Activated CD8-positive, alpha-beta memory T cell treated with anti-CD3 and anti-CD28 coated beads, Interleukin-2, amount 50 U/mL, for 1 hour (primary cell): ENCODE measurements around the gene RGS8.

ENCODE experiments used
- DNase-seq: peaks from one replicate; pipeline ENCODE4 v3.0.0-alpha.2; 2020; ENCODE audit errors: extremely low read depth

The RGS8 gene

GRCh38 chr1:182671750-182672486 lies 12.5 kb downstream of the RGS8 start:
- no peak for DNase-seq

DNA sequence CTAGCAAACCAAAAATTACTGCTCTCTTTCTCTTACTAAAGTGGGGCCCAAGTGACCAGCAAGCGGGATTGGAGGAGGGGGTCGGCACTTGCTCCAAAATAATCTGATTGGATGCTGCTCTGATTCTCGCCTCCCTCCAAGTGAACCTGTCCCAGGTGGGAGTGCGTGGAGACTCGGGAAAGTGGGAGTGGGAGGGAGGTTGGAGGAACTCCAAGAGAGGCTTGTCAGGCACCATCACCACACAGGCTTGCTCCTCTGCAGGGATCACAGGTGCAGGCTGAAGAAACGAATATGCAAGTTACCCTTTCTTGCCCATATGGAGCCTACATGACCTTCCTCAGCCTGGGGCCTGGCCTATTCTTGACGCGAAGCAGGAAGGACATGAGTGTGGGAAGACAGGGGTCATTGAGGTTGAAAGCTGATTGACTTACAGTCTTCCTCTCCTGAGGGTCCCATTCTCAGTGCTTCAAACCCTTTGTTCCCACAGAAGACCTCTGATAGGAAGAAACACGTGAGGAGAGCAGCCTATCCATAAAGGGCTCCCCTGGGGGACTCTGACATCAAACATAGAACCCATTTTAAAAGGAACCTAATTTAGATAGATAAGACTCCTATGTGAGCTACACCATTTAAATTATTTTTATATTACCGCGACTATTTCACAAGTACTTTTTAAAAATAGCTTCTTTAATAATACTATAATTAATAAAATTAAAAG lies 14.2 kb downstream of the RGS8 start:
- DNase-seq = no peak

- DNase-seq = no peak
Observed at GRCh38 chr1:182669266-182669665, 15.1 kb downstream of the RGS8 start.

DNA sequence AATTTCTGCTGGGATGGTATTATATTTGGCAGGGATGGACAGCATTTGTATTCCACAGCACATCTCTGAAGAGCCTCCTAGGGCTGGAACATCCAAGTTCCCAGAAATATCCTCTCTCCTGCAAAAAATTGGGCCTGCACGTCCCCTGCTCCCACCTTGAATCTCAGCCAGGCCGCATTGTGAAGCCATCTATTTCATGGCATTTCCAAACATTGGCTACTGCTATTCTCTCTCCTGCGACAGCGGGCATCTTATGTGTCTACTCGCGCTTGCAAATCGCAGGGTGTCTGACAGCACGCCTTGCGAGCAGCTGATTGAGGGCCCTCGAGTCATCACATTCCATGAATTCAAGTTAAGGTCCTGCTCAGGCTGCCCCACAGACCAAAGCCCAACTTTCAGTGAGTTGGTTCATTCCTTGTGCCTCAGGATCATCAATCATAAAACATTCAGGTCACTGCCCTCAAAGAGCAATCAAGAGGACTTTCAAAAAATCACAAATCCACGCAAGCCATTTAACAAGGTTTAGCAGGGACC lies 15.8 kb downstream of the RGS8 start:
- no peak for DNase-seq

DNA sequence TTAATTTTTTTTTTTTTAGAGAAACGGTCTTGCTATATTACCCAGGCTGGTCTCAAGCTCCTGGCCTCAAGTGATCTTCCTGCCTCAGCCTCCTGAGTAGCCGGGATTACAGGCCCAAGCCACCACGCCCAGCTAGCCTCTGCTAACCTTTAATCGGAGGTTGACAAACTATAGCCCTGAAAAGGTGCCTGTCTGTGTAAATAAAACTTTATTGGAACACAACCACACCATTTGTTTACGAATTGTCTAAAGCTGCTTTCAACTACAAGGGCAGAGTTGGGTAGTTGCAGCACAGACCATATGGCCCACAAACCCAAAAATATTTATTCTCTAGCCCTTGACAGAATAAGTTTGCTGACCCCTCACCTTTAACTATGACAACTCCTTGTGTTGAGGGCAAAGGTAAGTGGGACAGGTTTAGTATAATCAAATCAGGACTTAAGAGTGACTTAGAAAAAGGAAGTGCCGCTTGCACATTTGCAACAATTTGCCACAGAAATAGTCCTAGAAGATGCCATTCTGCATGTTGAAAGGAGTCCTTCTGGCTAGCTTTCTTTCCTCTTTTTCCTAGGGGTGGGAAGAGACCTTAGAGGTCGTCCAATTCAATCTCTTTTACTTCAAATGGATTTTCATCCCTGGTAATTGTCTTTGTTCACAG lies 16.4 kb downstream of the RGS8 start:
- no peak for DNase-seq

GRCh38 chr1:182666706-182667105 lies 17.7 kb downstream of the RGS8 start:
- no peak for DNase-seq

DNA sequence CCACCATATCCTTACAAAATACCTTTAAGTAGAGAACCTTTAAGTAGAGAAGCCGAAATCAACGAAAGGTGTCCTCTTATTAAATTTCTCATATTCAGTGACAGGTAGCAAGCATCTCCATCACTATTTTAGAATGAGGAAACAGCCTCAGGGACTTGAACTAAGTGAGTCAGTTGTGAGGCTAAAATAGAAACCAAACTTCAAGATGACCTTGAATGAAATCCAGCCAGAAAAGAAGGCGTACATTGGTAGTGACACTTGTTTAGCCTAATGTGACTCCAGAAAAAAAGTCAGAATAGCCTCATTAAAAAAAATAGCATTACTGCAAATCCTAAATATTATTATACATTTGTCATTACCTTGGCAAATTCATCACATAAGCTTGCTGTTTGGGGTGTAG lies 20.1 kb downstream of the RGS8 start:
- no peak for DNase-seq

GRCh38 chr1:182662956-182663355 lies 21.4 kb downstream of the RGS8 start:
- no peak for DNase-seq

DNA sequence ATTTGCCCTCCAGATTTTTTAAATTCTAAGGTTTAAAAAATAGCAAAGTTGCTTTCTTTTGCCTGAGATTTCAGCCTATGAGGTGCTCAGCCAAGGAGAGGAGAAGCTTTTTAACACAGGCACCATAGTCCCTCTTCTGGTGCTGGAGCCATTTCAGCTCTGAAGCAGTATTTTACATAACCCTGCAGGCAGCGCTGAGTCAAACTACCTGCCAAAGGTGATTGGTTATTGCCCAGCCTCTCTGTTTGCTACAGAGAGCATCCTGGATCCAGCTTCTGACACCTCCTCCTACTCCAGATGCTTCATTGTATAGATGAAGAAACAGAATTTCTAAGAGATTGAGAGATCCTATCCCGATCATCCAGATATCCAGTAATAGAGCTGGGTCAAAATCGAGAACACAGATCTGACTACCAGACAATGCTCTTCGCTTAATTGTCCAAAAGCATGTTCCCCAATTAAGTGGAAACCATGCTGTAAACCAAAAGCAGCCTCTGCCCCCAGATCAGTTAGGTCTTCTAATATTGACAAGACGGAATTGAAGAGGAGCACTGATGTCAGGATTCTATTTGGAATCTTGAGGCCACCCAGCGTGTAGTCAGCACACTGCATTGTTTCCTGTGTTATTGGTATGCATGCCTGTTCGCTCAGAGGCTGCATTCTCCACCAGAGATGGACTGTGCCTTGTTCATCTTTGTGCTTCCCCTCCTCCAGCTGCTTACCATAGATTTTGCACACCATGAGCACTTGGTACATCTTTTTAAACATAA lies 22.1 kb downstream of the RGS8 start:
- no peak for DNase-seq

- no peak for DNase-seq
Observed at GRCh38 chr1:182658055-182658454, 26.3 kb downstream of the RGS8 start.

DNA sequence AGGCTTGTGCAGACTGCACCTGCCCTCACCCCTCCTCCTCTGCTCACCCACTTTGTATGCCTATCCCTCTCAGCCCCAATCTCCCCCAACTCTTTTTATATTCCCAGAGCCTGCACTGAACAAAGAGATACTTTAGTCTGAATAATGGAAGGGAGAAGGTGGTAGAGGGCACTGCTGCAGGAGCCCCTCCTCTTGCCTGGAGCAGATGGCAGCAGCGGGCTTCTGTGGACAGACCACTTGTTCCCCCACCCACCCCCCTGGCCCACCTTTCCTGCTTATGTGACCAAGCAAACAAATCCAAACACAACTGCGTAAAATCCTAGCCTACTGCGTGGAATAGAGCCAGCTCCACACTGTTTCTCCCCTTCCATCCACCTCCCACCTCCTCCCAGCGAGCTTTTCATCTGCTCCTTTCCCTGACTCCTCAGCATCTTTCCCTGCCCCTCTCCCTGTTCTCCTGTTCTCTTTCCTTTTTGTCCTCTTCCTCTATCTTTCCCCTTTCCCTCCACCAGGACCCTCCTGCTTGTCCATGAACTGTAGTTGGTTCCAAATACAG lies 27.5 kb downstream of the RGS8 start:
- DNase-seq = no peak

- no peak for DNase-seq
Observed at GRCh38 chr1:182653986-182654385, 30.4 kb downstream of the RGS8 start.

GRCh38 chr1:182652933-182653332 lies 31.5 kb downstream of the RGS8 start:
- DNase-seq = no peak

DNA sequence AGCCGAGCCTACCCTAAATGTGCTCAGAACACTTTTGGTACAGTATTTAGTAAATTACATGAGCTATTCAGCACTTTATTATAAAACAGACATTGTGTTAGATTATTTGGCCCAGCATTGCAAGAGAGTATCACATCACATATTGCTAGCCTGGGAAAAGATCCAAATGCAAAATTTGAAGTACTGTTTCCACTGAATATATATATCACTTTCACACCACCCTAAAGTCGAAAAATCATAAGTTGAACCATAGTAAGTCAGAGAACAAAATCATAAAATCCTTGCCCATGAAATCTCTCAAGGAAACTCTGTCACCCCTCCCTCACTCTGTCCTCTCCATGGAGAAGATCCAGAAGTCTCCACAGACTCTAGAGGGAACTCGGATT lies 33.1 kb downstream of the RGS8 start:
- DNase-seq = no peak

DNA sequence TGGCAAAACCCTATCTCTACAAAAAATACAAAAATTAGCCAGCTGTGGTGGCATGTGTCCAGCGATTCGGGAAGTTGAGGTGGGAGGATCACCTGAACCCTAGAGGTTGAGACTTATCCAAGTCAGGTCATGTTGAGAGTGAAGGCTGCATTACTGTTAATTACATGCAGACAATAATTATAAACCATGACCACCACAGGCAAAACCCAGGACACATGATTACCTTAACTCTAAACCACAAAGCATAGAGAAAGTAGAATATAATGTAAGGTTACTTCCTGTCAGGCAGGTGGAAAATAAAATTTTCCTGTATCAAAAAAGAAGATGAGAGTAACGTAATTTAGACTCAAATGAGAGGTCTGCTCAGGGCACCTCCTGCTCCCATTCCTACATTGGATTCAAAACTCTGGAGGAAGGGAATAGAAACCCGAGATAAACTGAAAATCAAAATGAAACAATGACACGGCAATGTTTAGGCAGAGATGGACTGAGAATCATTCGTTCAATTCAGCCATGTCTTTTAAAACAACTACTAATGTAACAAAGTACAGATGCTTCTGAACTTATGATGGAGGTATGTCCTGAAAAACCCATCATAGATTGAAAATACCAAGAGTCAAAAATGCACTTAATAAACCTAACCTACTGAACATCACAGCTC lies 33.6 kb downstream of the RGS8 start:
- DNase-seq = no peak

DNA sequence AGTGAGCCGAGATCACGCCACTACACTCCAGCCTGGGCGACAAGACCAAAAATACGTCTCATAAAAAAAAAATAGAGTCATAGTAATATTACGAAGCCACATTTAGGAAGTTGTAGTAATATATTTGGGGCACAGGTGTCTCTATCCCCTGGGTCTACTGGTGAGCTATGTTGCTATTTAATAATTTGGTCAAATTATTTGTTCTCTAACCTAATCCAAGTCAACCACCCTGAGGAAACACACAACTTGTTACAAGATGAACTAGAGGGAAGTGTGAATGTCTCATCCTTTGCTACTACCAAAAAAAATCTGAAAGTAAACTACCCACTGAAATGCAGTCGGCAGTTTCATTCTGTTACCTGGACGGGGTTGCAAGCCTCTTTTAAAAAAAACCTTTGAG lies 35.3 kb downstream of the RGS8 start:
- no peak for DNase-seq

GRCh38 chr1:182646739-182647138 lies 37.6 kb downstream of the RGS8 start:
- no peak for DNase-seq

DNA sequence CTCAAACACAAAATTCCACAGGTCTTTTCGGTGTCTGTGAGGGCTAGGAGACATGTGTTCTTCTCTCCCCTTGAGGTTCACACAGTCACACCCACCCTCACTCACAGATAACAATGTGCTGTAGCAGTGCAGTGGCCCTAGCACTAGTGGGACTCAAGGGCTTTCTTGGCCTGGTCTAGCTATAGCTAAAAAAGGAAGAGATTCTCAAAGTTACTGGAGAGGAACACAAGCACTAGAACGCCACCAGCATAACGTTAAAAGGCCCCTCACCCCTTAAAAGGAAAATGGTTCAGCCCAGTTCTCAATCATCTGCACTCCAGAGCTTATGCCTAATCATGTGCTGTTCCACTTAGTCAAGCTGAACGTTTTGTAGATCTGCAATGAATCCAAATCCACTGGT lies 39.5 kb downstream of the RGS8 start:
- DNase-seq = no peak

DNA sequence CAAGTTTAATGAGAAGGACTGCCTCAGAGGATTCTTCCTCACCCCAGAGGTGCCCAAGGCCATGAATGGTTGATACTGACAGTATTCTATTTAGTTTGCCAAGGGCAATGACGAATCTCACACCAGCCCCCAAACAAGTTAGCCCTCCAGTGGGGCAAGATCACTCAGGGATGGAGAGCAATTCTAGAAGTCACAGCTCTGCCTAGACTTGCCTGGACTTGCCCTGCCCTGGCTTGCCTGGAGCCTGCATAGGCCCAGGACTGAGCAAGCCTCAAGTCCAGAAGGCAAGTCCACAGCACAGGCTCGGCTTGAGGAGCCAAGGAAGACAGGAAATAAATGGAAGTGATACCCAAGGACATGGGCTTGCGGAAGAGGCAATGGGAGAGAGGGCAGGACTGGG lies 40.7 kb downstream of the RGS8 start:
- no peak for DNase-seq

GRCh38 chr1:182642461-182642860 lies 41.9 kb downstream of the RGS8 start:
- no peak for DNase-seq

GRCh38 chr1:182641561-182641960 lies 42.8 kb downstream of the RGS8 start:
- no peak for DNase-seq
